A549 treated with RU486 at 1 μM for 4 hours (cell line): ENCODE data around the gene ASL. TPM values are rescaled to one million over a fixed set of nuclear protein-coding genes. Genes with fewer than 3 reads are reported as not detected.

Source experiments
- total RNA-seq: library from RNA; stranded (reverse); fragments of 200-300 nt; extraction: Qiagen RNA extraction; gene quantifications from 5 replicates; pipeline ENCODE4 v1.2.3, GENCODE V29; 2022; ENCODE audit warnings: low read depth

Gene ASL
- 18.5 to 22.7 TPM (median 20.4 TPM) in 5 replicates for total RNA-seq

DNA sequence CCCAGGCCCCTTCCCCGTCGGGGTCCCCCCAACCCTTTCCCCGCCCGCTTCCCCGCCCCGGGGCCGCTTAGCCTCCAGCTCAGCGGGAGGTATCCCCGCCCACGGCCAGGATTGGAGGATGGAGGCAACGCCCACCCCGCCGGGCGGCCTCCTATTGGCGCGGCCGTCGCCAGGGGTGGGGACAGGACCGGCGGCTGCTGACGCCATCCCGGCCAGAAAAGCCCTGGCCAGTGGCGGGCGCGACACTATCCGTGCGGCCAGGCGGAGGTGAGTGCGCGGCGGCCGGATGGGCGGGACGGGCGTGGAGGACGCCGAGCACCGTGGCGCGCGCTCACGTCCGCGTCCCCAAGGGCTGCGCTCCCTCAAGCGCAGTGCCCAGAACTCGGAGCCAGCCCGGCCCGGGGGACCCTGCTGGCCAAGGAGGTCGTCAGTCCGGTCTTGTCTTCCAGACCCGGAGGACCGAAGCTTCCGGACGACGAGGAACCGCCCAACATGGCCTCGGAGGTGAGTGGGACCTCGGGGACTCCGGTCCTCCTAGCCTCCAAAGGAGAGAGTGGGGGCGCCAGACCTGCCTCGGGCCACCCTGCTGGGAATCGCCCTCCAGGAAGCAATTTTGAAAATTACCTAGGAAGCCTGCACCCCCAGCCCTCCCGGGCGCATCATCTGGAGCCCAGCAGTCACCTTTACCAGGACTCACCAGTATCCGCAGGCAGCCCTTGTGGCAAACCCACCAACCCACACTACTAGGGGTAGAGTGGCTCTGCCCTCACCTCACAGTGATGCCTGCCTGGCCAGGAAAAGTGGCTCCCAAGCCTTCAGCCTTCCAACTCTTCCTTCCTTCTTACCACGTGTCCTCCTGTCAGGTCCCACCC, at the start of gene ASL:
Gene ASL, plus strand, starts transcription at position 230 of the 872 bp plus-strand sequence. Its CDS starts 263 bp downstream, at position 493.

GRCh38 chr7:66114743-66115649, 39.4 kb downstream of the ASL start, which contains the start of gene CRCP:
CRCP (plus strand) TSS chr7:66114847; CDS start chr7:66114963, 116 bp downstream.

Other genes with a start within 250 kb of the ASL start
- gene VKORC1L1, start 202.7 kb upstream of the ASL start, total RNA-seq = 21.1 to 34.5 TPM (median 30.9 TPM) in 5 replicates
- 31.0 to 35.7 TPM (median 31.3 TPM) in 5 replicates for gene GUSB, start 93.6 kb upstream of the ASL start, total RNA-seq
- 27.5 to 41.8 TPM (median 28.3 TPM) in 5 replicates for gene CRCP, start 39.0 kb downstream of the ASL start, total RNA-seq
- gene TPST1, start 129.5 kb downstream of the ASL start, total RNA-seq = 7.5 to 9.9 TPM (median 8.8 TPM) in 5 replicates